ENCODE measurements around the gene OTUD5. TPM values are rescaled to one million over a fixed set of nuclear protein-coding genes. Genes with fewer than 3 reads are reported as not detected.

The OTUD5 gene
- total RNA-seq, 1 donor, result 28.5 TPM

GRCh38 chrX:48998391-48998790 lies 41.0 kb upstream of the OTUD5 start:
- DNase-seq (ENCODE audit: low read depth), result no peak
- no peak overlapping the region for H3K4me3 ChIP-seq (ENCODE audit: low read depth, low read length)
- no peak for TF ChIP-seq CTCF (IDR thresholded peaks at IDR 0.05; ENCODE audit: insufficient read depth, low read depth, low read length)

GRCh38 chrX:48997865-48998264 lies 40.5 kb upstream of the OTUD5 start:
- no peak for DNase-seq (ENCODE audit: low read depth)
- no peak for TF ChIP-seq CTCF (IDR thresholded peaks at IDR 0.05; ENCODE audit: insufficient read depth, low read depth, low read length)
- no peak overlapping the region for H3K4me3 ChIP-seq (ENCODE audit: low read depth, low read length)

GRCh38 chrX:48997455-48997854 lies 40.0 kb upstream of the OTUD5 start:
- TF ChIP-seq CTCF (IDR thresholded peaks at IDR 0.05; ENCODE audit: insufficient read depth, low read depth, low read length), result no peak
- no peak overlapping the region for H3K4me3 ChIP-seq (ENCODE audit: low read depth, low read length)
- DNase-seq (ENCODE audit: low read depth), result no peak

GRCh38 chrX:48996969-48997368 lies 39.6 kb upstream of the OTUD5 start:
- DNase-seq (ENCODE audit: low read depth), result no peak
- H3K4me3 ChIP-seq (ENCODE audit: low read depth, low read length), result no peak overlapping the region
- no peak for TF ChIP-seq CTCF (IDR thresholded peaks at IDR 0.05; ENCODE audit: insufficient read depth, low read depth, low read length)

GRCh38 chrX:48992341-48992740 lies 34.9 kb upstream of the OTUD5 start:
- H3K4me3 ChIP-seq (ENCODE audit: low read depth, low read length), result no peak overlapping the region
- TF ChIP-seq CTCF (IDR thresholded peaks at IDR 0.05; ENCODE audit: insufficient read depth, low read depth, low read length), result no peak
- no peak for DNase-seq (ENCODE audit: low read depth)

- no peak for TF ChIP-seq CTCF (IDR thresholded peaks at IDR 0.05; ENCODE audit: insufficient read depth, low read depth, low read length)
- no peak overlapping the region for H3K4me3 ChIP-seq (ENCODE audit: low read depth, low read length)
- DNase-seq (ENCODE audit: low read depth), result no peak
These were observed 32.1 kb upstream of the OTUD5 start for GRCh38 chrX:48989483-48989882.

GRCh38 chrX:48983896-48984295 lies 26.5 kb upstream of the OTUD5 start:
- no peak overlapping the region for H3K4me3 ChIP-seq (ENCODE audit: low read depth, low read length)
- no peak for DNase-seq (ENCODE audit: low read depth)
- no peak for TF ChIP-seq CTCF (IDR thresholded peaks at IDR 0.05; ENCODE audit: insufficient read depth, low read depth, low read length)

Data from fibroblast of villous mesenchyme (primary cell).